Measurements from ENCODE around the gene DCTN5. TPM values are rescaled to one million over a fixed set of nuclear protein-coding genes. Genes with fewer than 3 reads are reported as not detected.

DCTN5 gene
- total and polyA plus RNA-seq, 2 of the 13 experiments (the other 11 are each of a cell fraction or from before 2014, with no cell fraction given), result 105 to 207 TPM

DNA sequence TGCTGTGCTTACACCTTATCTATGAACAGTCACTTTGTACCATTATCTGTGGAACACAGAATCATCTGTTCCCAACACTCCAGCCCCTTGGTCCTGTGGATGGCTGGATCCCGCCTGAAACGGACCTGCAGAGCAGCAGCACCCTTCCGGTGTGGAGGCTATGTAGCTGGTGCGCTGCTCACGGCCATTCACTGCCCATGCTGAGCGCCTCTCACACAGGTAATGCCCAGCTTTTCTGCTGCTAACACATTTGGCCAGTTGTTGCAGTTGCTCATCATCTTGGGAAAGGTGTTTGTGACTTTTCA, 26.0 kb downstream of the DCTN5 start:
- H3K27ac ChIP-seq (ENCODE audit: extremely low read length, insufficient read depth, low read length), result no peak overlapping the region
- ATAC-seq (no peak), FAIRE-seq (no peak), DNase-seq (ENCODE audit: low spot score) (no peak)
- BruUV-seq (replicated peaks), result no TSS peak
- peaks cover 43 to 93% of the 10 kb centered on the region in 2 experiments for H3K36me3 ChIP-seq (replicated peaks in 1 of 2; ENCODE audit: control insufficient read depth in 1 of 2, insufficient read depth in 2 of 2, low read length in 2 of 2)
- H3K4me1 ChIP-seq (ENCODE audit: insufficient read depth, low read length), result no peaks in the 10 kb centered on the region
- no peaks in the 10 kb centered on the region for H3K27me3 ChIP-seq (ENCODE audit: control insufficient read depth in 1 of 2, insufficient read depth in 2 of 2, low read length in 2 of 2)
- no peak for TF ChIP-seq MED8 (CRISPR knock-in tag; IDR thresholded peaks at IDR 0.05; ENCODE audit: insufficient replicate concordance)
- TF ChIP-seq ZKSCAN8 (CRISPR knock-in tag; IDR thresholded peaks at IDR 0.05; ENCODE audit: borderline replicate concordance), result no peak
- TF ChIP-seq ZNF282 (IDR thresholded peaks at IDR 0.05; ENCODE audit: partially characterized antibody), result no peak
- no peak for TF ChIP-seq CBX5 (CRISPR knock-in tag; IDR thresholded peaks at IDR 0.05; ENCODE audit: borderline replicate concordance)
- no peak for TF ChIP-seq KDM5B (CRISPR knock-in tag; IDR thresholded peaks at IDR 0.05; ENCODE audit: borderline replicate concordance)
- no peak for TF ChIP-seq WIZ (CRISPR knock-in tag; IDR thresholded peaks at IDR 0.05)
- no peak for TF ChIP-seq MZF1 (CRISPR knock-in tag; IDR thresholded peaks at IDR 0.05; ENCODE audit: borderline replicate concordance)
- TF ChIP-seq CSRNP2 (CRISPR knock-in tag; conservative IDR thresholded peaks at IDR 0.05; ENCODE audit: low read depth), result no peak
- no peak for TF ChIP-seq E2F5 (CRISPR knock-in tag; conservative IDR thresholded peaks at IDR 0.05)
- TF ChIP-seq ZNF510 (CRISPR knock-in tag; IDR thresholded peaks at IDR 0.05; ENCODE audit: low read depth), result no peak
- H3K4me2 ChIP-seq (ENCODE audit: low read depth, low read length), result no peak overlapping the region
- H3K79me2 ChIP-seq (ENCODE audit: insufficient read depth, low read length), result no peaks in the 10 kb centered on the region
- no peak overlapping the region for H3K4me3 ChIP-seq (replicated peaks in 1 of 3; ENCODE audit: insufficient read depth in 1 of 3, low read depth in 2 of 3, low read length in 3 of 3)
- POLR2A ChIA-PET, result interaction anchor here (1.0 kb wide), 1 partner anchor 25 kb away, joined by 3 read pairs; no protein-coding TSS in a partner anchor
- H3K9ac ChIP-seq (ENCODE audit: insufficient read depth, low read depth, low read length), result no peak overlapping the region
- intact Hi-C loops (cut with micrococcal nuclease; ENCODE audit: unreplicated experiment), result no loop called here
- in situ Hi-C loops (cut with HindIII; ENCODE audit: extremely low pct_ligation_motif_present, low pct_unique_long_range_greater_than_20kb), result no loop called here
- H4K20me1 ChIP-seq (ENCODE audit: insufficient read depth, low read length), result no peaks in the 10 kb centered on the region
- WGBS (ENCODE audit: low lambda C conversion rate), result 97% methylated on average over 6 of the region's 6 CpGs
- CTCF ChIA-PET (ENCODE audit: low intra/inter-chr PET ratio, low total read pairs), result no interaction called here
- no peaks in the 10 kb centered on the region for H3K9me3 ChIP-seq (ENCODE audit: low read length)
- H2AFZ ChIP-seq (ENCODE audit: low read length), result no peak overlapping the region
